Measurements from ENCODE around the gene SCAP.

The SCAP gene

GRCh38 chr3:47366833-47367232 lies 108.9 kb downstream of the SCAP start:
- no peak for DNase-seq (ENCODE audit: low read depth in 1 of 2, low spot score in 1 of 2)

DNA sequence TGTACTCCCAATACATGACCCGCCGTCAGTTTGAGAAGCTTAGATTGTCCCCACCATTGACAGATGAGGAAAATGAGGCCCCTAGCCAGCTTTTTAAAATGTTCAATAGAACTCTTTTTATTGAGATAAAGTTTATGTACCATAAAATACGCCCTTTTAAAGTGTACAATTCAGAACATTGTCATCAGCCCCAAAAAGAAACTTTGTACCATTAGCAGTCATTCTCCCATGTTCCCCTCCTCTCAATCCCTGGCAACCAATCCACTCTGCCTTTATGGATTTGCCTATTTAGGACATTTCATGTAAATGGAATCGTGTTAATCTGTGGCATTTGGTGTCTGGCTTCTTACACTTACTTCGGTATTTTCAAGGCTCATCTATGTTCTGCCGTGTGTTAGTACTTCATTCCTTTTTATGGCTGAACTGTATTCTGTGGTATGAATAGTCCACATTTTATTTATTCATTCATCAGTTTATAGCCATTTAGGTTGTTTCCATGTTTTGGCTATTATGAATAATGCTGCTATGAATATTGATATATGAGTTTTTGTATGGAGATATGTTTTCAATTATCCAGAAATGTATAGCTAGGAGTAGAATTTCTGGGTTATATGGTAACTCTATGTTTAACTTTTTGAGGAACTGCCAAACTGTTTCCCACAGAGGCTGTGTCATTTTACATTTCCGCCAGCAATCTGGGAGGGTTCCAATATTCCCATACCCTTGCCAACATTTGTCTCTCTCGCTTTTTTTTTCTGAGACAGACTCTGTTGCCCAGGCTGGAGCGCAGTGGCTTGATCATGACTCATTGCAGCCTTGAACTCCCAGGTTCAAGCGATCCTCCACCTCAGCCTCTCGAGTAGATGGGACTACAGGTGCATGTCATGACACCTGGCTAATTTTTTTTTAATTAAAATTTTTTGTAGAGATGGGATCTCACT lies 110.3 kb downstream of the SCAP start:
- no peak for DNase-seq (ENCODE audit: low read depth in 1 of 2, low spot score in 1 of 2)

All from activated CD4-positive, alpha-beta T cell treated with anti-CD3 and anti-CD28 coated beads, Interleukin-2, amount 50 U/mL, for 24 hours (primary cell).